ENCODE measurements around the gene ADAMTS8.
"Not testable (repeated sequence)": the region's sequence is repeated elsewhere in the genome, so short reads cannot be mapped to it uniquely, and the experiment has no call there.

Gene ADAMTS8

GRCh38 chr11:130459521-130459920 lies 31.1 kb upstream of the ADAMTS8 start:
- DNase-seq = no peak

- no peak for DNase-seq
Measured at GRCh38 chr11:130458410-130458729, 30.0 kb upstream of the ADAMTS8 start.

GRCh38 chr11:130457623-130458409 lies 29.4 kb upstream of the ADAMTS8 start:
- DNase-seq = no peak

GRCh38 chr11:130456286-130456685 lies 27.9 kb upstream of the ADAMTS8 start:
- DNase-seq = no peak

GRCh38 chr11:130455483-130456127 lies 27.2 kb upstream of the ADAMTS8 start:
- no peak for DNase-seq

GRCh38 chr11:130454491-130455252 lies 26.3 kb upstream of the ADAMTS8 start:
- no peak for DNase-seq

- no peak for DNase-seq
Measured at GRCh38 chr11:130452940-130453339, 24.5 kb upstream of the ADAMTS8 start.

- DNase-seq = no peak
Measured at GRCh38 chr11:130452176-130452575, 23.8 kb upstream of the ADAMTS8 start.

GRCh38 chr11:130451231-130452019 lies 23.0 kb upstream of the ADAMTS8 start:
- no peak for DNase-seq

GRCh38 chr11:130449996-130450769 lies 21.8 kb upstream of the ADAMTS8 start:
- no peak for DNase-seq

- no peak for DNase-seq
Measured at GRCh38 chr11:130449310-130449990, 21.0 kb upstream of the ADAMTS8 start.

- DNase-seq = peak in 1 of 5 experiments; percentile 41
Measured at GRCh38 chr11:130448416-130449309, 20.3 kb upstream of the ADAMTS8 start, which contains the start of gene ADAMTS15. Gene ADAMTS15, plus strand, starts transcription at chr11:130448645. Its CDS starts 329 bp downstream, at chr11:130448974.

- DNase-seq = no peak
Measured at GRCh38 chr11:130448039-130448415, 19.6 kb upstream of the ADAMTS8 start.

- DNase-seq = no peak
Measured at GRCh38 chr11:130445788-130446187, 17.4 kb upstream of the ADAMTS8 start.

GRCh38 chr11:130442737-130443136 lies 14.3 kb upstream of the ADAMTS8 start:
- DNase-seq = no peak

GRCh38 chr11:130441719-130442118 lies 13.3 kb upstream of the ADAMTS8 start:
- no peak for DNase-seq

- DNase-seq = no peak
Measured at GRCh38 chr11:130439876-130440275, 11.5 kb upstream of the ADAMTS8 start.

- DNase-seq = peak in 1 of 5 experiments; percentile 72
Measured at GRCh38 chr11:130439160-130439519, 10.7 kb upstream of the ADAMTS8 start.

GRCh38 chr11:130438401-130439159 lies 10.2 kb upstream of the ADAMTS8 start:
- not testable (repeated sequence) for DNase-seq

GRCh38 chr11:130437848-130438247 lies 9.4 kb upstream of the ADAMTS8 start:
- no peak for DNase-seq

Data from T-helper 2 cell (primary cell).